ENCODE measurements around the gene ATP1B4.

Gene ATP1B4

GRCh38 chrX:120380699-120381098 is 18.8 kb downstream of the ATP1B4 start:
- in situ Hi-C loops (cut with HindIII; ENCODE audit: low sequenced_read_pairs) = no loop called here
- no peak overlapping the region for H3K4me3 ChIP-seq (ENCODE audit: low read depth, low read length)
- no peak for DNase-seq (ENCODE audit: low read depth)
- TF ChIP-seq CTCF (IDR thresholded peaks at IDR 0.05; ENCODE audit: low read depth, low read length, missing control alignments) = peak; percentile 38

GRCh38 chrX:120401301-120401700 is 39.4 kb downstream of the ATP1B4 start:
- no peak overlapping the region for H3K4me3 ChIP-seq (ENCODE audit: low read depth, low read length)
- DNase-seq (ENCODE audit: low read depth) = no peak
- no peak for TF ChIP-seq CTCF (IDR thresholded peaks at IDR 0.05; ENCODE audit: low read depth, low read length, missing control alignments)
- in situ Hi-C loops (cut with HindIII; ENCODE audit: low sequenced_read_pairs) = no loop called here

GRCh38 chrX:120402369-120402768 is 40.5 kb downstream of the ATP1B4 start:
- H3K4me3 ChIP-seq (ENCODE audit: low read depth, low read length) = no peak overlapping the region
- TF ChIP-seq CTCF (IDR thresholded peaks at IDR 0.05; ENCODE audit: low read depth, low read length, missing control alignments) = no peak
- DNase-seq (ENCODE audit: low read depth) = no peak
- in situ Hi-C loops (cut with HindIII; ENCODE audit: low sequenced_read_pairs) = no loop called here

GRCh38 chrX:120406638-120407037 is 44.7 kb downstream of the ATP1B4 start:
- in situ Hi-C loops (cut with HindIII; ENCODE audit: low sequenced_read_pairs) = no loop called here
- no peak for DNase-seq (ENCODE audit: low read depth)
- H3K4me3 ChIP-seq (ENCODE audit: low read depth, low read length) = no peak overlapping the region
- TF ChIP-seq CTCF (IDR thresholded peaks at IDR 0.05; ENCODE audit: low read depth, low read length, missing control alignments) = no peak

GRCh38 chrX:120408168-120408567 is 46.3 kb downstream of the ATP1B4 start:
- TF ChIP-seq CTCF (IDR thresholded peaks at IDR 0.05; ENCODE audit: low read depth, low read length, missing control alignments) = no peak
- no peak overlapping the region for H3K4me3 ChIP-seq (ENCODE audit: low read depth, low read length)
- no peak for DNase-seq (ENCODE audit: low read depth)
- in situ Hi-C loops (cut with HindIII; ENCODE audit: low sequenced_read_pairs) = no loop called here

- DNase-seq (ENCODE audit: low read depth) = no peak
- no peak overlapping the region for H3K4me3 ChIP-seq (ENCODE audit: low read depth, low read length)
- in situ Hi-C loops (cut with HindIII; ENCODE audit: low sequenced_read_pairs) = no loop called here
- no peak for TF ChIP-seq CTCF (IDR thresholded peaks at IDR 0.05; ENCODE audit: low read depth, low read length, missing control alignments)
These were observed 57.6 kb downstream of the ATP1B4 start for GRCh38 chrX:120419463-120419862.

GRCh38 chrX:120426599-120426998 is 64.7 kb downstream of the ATP1B4 start:
- TF ChIP-seq CTCF (IDR thresholded peaks at IDR 0.05; ENCODE audit: low read depth, low read length, missing control alignments) = no peak
- DNase-seq (ENCODE audit: low read depth) = no peak
- in situ Hi-C loops (cut with HindIII; ENCODE audit: low sequenced_read_pairs) = no loop called here
- H3K4me3 ChIP-seq (ENCODE audit: low read depth, low read length) = no peak overlapping the region

Data from astrocyte of the cerebellum (primary cell).